GM13976 (cell line): Measurements from ENCODE around the gene SHROOM4.

Experiments used
- DNase-seq: peaks from one replicate; pipeline ENCODE4 v3.0.0; 2012; ENCODE audit warnings: low spot score
- in situ Hi-C: fragments of 300-500 bp; cut with MboI; formaldehyde crosslinking; loops from one replicate; pipeline ENCODE4 v1.12.0; 2022; ENCODE audit warnings: low sequenced_read_pairs, mixed read lengths, inconsistent platforms; ENCODE audit not compliant: unreplicated experiment
- TF ChIP-seq, protein P1 (sequence below): IDR thresholded peaks from 2 replicates; pipeline ENCODE4 v1.5.1; 2012; ENCODE audit warnings: borderline replicate concordance, mild to moderate bottlenecking; ENCODE audit not compliant: insufficient read depth; ENCODE audit errors: extremely low read depth, missing control alignments, control extremely low read depth

SHROOM4 gene

DNA sequence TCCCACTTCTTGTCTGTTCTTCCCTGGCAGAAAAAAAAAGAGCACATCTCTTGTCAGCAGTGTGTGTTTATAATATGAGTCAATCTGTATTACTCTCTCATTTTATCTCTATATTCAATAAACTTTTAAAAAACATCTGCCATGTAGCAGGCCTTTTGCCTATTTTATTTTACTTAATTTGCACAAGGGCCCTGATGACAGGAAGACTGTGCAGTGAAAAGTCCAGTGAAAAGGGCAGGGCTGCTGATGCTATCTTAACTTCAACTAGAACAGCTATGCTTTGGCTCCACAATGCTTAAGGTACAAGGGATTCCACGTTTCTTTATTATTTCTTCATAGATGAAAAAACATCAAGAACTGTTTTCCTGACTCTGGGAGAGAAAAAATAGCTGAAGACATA is 246.4 kb downstream of the SHROOM4 start:
- in situ Hi-C loops = no loop called here
- DNase-seq = no peak
- TF ChIP-seq, protein P1, sequence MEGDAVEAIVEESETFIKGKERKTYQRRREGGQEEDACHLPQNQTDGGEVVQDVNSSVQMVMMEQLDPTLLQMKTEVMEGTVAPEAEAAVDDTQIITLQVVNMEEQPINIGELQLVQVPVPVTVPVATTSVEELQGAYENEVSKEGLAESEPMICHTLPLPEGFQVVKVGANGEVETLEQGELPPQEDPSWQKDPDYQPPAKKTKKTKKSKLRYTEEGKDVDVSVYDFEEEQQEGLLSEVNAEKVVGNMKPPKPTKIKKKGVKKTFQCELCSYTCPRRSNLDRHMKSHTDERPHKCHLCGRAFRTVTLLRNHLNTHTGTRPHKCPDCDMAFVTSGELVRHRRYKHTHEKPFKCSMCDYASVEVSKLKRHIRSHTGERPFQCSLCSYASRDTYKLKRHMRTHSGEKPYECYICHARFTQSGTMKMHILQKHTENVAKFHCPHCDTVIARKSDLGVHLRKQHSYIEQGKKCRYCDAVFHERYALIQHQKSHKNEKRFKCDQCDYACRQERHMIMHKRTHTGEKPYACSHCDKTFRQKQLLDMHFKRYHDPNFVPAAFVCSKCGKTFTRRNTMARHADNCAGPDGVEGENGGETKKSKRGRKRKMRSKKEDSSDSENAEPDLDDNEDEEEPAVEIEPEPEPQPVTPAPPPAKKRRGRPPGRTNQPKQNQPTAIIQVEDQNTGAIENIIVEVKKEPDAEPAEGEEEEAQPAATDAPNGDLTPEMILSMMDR = no peak

DNA sequence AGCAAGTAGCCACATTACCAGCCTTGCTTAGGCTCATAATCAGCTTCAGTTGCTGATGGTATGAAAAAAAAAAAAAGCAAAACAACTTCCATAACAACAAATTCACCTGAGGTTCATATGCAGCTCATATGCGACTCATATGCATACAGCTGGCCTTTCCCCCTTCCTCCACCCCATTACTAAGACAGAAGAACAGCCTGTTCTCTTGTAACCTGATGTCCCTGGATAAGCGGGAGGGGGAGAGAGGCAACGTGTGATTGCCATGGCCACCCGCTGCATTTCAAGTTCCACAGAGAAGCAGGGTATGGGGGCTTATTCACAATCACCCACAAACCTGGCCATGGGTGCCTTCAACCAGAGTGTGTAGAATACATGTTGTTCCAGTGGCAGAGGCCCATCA is 248.3 kb downstream of the SHROOM4 start:
- in situ Hi-C loops = no loop called here

More for the DNA sequence above, 248.3 kb downstream of the SHROOM4 start:
- TF ChIP-seq, protein P1 = no peak
- no peak for DNase-seq
